HG03571 (cell line): ENCODE data around the gene CACNA1C.

Source experiments
- ATAC-seq: cut with Tn5 transposase; IDR thresholded peaks from one replicate; pipeline ENCODE4 v1.9.1; 2021; ENCODE audit not compliant: unreplicated experiment

Gene CACNA1C

DNA sequence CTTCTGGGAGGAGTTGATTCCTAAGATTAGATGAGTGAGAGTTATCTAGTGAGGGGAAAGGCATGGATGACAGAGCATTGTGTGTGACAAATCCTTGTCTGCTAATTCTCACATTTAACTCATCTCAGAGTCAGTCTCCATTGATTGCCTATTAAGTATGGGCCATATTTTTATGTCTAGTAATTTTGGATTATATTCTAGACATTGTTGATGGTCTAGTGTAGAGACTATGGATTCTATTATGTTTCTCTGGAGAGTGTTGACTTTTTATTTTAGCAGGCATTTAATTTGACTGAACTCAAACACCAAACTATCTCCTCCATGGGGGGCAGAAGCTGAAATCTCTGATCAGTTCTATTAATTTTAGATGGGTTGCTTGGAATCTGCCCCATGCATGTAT lies 114.4 kb downstream of the CACNA1C start:
- ATAC-seq: no peak

DNA sequence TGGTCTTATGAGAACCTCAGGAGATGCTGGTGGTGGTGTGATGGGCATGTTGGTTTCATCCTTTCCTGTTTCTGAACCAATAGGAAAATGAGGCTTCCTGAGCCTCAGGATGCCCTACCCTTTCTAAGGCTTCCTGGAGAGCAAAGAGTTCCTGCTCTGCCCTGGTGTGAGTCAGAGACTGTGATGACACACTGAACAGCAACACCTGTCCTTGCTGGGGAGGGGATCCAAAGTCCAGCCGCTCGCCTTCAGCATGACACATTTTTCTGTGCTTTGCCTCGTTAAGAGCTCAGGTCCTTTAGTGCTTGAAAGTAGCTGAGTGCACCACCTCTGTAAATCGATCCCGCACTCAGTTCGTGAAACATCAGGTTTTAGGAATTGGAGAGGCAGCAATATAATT lies 116.0 kb downstream of the CACNA1C start:
- ATAC-seq: no peak

DNA sequence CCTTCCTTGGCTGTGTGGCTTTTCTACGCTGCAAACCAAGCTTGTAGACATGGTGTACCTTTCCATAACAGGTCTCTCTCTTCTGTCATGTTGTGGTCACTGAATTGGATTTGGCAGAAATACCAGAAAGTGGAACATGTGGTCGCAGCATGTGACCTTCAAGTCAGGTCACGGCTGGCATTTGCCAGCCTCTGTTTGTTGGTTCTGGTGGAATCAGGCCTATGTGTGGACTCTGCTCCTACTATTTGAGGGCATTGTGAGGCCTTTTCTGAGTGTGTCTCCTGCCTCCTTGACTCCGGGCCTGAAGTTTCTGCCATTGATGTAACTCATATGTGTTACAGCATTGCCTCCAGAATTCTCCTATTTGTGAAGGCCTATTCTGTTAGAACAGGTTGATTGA lies 116.7 kb downstream of the CACNA1C start:
- ATAC-seq: no peak

DNA sequence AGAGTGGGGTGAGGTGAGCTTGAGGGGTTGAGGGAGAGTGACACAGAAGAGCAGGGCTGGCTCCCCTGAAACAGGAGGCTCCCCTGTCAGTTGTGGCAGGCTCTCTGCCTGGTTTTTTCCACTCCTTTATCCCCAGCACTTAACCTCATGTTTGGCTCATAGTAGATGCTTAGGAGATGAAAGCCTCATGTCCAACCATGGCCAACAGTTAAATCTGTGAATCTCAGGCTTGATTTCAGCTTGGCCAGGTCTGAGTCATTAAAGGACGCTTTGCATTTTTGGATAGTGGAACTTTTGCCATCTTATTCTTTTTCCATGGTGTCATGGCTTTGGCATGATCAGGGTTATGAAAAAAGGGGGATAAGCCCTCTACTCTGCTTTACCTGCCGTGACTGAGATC lies 117.2 kb downstream of the CACNA1C start:
- ATAC-seq: no peak

DNA sequence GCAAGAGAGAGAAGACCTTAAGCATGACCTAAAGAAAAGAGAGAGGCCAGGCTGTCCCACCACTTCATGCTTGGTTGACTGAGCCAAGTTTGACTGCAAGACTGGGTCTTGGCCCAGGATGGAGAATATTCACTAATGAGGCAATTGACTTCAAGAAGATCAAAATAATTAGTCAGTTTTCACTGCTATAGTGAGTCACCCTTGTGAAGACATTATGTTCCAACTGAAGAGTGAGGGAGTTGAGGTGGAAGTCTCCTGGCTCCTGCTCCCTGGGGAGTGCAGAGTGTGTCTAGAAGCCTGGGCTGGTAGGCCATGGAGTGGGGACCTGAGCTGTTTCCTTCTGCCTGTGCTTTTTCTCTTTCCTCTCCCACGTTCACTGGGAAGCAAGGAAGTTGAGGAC lies 117.6 kb downstream of the CACNA1C start:
- no peak for ATAC-seq

DNA sequence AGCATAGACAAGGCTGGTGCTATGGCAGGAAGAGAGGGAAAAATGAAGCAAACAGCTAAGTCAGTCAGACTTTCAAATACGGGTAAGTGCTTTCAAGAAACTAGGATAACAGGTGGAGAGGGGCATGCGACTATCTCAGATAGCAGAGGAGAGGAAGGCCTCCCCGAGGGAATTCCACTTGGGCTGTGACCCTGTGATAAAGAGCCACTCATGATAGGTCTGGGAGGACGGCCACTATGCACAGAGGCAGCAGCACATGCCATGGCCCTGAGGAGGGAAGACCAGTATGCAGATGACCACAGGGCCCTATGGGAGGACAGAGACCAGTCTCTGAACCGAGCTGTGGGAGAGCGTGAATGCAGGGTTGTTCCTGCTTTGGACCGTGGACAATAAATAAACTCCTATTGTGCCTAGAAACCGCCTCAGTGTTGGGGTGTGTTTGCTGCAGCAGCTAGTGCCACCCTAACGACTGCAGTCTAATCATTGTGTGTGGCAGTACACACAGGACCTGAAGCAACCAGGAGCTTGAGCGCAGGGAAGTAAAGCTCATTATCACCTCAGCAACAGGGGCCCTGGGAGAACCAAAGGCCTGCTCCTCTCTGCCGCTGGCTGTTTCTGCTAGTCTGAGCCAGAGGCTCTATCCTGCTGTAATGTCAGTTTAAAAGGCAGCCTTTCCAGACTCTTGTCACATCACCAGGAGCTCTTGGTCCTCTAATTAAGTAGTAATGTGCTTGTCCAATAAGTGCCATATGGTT lies 119.1 kb downstream of the CACNA1C start:
- ATAC-seq: no peak

DNA sequence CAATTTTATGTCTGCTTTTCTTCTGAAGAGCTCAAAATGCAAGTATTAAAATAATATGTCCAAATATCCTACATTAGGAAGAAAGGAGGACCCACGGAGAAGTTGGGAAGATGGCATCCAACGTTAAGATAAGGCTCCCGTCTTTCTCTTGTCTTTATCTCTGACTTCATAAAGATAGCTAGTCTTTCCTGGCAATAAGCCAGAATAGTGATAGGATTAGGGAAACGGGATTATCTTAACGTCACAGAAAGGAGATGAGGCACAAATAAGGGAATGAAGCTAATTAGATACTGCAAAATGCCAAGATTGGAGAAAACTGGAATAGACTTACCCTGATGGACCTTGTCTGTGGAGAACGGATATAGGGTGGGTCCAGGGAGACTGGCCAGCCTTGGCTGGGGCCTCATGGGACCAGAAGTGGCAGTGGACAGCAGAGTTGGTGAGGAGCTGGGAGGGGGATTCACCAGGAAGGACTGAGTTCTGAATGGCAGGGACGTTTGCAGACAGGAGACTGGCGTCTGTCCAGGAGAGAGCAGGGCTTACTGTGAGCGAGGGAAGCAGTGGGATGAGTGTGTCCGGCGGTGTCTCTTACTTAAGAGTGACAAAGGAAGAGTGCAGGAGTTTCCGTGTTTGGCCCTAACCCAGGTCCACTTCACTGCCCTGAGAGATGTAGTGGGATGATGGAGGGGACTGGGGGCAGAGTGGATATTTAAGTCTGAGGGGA lies 119.9 kb downstream of the CACNA1C start:
- no peak for ATAC-seq

DNA sequence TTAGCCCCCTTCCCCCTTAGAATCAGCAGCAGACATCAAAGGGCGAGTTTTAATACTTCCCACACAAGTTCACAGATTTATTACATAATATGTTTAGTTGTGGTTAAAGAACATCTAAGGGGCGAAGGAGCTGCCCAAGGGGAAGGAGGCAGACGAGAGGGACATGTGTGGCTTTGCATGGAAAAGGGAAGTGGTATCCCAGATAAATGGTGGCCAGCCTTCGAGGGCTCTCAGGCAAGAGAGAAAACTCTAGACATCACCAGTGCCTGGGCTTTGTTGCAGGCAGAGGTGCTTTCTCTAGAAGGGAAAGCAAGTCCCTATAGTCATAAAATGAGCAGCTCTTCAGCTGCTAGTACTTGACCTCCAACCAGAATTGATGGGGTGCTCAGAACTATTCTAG lies 121.2 kb downstream of the CACNA1C start:
- ATAC-seq: no peak

DNA sequence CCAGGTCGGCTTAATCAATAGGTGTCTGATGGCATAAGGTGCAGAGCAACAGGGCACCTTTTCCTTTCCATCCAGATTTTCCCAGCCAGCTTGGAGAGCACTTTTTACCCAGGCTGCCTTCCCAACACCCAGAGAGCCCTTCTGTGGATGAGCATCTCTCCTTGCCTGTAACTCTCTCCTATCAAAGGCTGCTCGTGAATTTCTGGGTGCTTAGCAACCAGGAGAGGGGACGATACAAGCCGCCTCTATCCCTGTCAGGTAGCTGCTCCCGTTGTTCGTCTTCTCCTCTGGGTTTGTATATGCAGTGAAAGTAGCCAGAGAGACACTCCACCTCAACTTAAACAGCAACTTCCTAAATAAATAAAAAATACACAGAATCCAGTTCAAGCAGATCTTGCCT lies 124.2 kb downstream of the CACNA1C start:
- no peak for ATAC-seq

DNA sequence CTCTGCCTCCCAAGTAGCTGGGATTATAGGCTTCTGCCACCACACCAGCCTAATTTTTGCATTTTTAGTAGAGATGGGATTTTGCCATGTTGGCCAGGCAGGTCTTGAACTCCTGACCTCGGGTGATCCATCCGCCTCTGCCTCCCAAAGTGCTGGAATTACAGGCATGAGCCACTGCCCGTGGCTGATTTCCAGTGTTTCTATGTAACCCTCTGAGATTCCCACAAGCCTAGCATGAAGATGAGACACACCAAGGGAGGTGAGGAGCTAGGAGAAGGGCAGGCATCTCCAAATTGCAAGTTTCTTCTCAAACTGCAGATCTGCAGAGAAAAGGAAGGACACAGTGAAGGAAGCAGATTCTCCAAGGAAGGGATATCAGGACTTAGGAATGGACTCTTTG lies 125.0 kb downstream of the CACNA1C start:
- no peak for ATAC-seq

DNA sequence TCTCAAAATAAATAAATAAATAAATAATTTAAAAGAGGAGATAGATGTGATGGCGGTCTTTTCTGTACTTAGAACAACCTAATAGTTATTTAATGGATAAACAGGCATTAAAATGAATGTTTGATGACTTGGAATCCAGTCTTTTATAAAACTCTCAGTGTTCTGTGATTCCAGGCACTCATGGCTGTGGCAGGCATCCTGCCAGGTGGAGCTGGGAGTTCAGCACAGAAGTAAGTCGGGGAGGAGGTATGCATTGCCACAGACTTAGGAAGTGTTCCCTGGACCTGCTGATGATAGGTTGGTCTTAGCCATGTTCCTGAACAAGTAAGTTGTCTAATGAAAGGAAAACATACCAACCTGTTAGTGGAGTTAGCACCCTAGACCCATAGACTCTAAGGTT lies 126.3 kb downstream of the CACNA1C start:
- ATAC-seq: no peak

DNA sequence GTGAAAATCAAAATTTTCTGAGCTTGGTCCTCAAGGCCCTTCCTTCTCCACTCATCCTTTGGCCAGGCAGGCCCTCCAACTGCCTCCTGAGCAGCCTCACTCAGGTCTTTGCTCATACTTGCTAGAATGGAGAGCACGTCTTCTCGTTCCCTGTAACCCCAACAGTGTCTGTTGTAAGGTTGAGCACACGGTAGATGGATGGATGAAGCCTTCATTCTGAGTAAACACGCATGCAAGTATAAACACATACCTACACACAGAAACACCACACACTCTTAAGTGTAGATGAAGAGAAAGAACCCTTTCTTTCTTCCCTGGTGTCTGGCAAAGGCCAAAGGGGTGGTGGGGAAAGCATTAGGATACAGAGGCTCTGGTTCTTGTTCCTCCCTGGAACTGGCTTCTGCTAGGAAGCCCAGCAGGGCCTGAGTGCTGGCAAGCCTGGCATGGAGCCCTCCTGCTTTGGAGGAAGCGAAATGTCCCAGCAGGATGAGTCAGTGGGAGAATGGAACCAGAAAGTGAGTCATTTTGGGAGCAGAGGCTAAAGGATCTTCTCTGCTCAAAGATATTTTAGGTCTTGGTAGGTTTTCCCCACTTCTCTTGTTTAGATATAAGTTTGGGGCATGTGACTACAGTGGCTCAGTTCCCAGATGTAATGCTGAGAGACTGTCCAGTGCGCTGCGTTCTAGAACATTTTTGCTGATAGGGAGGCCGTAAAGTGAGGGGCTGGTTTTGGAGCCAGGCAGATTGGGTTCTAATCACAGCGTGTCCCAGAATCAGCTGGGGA lies 127.4 kb downstream of the CACNA1C start:
- no peak for ATAC-seq

DNA sequence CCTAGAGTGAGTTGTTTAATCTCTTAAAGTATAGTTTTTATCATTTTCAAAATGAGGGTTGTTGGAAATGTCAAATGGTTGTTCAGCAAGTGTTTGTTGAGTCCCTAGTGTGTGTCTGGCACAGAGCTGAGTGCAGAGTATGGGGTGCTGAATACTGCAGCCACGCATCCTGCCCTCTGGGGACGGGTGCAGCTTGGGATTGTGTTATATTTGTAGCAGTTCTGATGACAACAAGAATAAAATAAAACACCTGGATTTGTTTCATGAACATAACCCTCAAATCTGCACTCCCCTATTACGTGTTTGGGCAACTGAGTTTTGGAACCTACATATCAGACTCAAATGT lies 127.9 kb downstream of the CACNA1C start:
- ATAC-seq: no peak

DNA sequence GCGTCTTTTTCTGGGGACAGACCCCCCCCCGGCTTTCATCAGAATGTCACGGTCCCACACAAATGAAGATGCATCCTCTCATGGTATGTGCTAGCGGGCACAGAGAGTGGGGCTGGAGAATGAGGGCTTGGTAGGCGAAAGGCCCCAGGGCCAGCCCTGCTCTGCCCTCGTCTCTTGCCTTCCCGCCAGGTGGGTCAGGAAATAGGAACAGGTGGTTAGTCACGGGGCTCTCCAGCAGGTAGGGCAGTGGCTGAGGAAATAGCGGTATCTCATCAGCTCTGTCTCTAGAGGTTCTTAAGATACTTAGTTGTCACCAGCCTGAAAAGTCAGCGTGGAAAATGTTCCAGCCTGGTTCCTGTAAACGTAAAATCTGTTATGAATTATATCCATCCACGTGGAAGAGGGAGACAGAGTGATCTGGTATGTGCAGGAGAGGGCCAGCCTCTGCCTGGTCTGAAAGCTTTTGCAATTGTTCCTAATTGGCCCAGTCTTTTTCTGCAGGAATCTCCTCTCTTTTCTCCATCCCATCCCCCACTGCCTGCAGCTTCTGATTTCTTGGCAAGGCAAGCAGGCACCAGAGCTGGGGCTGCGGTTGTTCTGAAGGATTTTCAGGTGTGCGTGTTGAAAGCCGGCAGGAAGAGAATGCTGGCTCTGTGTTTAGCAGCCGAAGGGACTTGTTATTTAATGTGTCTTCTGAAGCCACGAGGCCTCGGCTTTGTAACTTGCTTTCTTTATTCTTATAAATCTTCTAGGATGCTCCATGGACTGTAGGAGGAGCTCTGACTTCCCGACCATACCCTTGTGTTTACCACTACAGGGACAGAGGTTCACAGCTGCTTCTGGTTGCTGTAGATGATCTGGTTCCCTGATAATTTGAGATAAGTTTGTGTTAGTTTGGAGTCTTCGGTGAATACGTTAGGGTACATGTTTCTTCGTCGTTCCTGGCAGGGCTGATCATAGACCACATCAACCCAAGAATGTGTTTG lies 131.1 kb downstream of the CACNA1C start:
- ATAC-seq: no peak

DNA sequence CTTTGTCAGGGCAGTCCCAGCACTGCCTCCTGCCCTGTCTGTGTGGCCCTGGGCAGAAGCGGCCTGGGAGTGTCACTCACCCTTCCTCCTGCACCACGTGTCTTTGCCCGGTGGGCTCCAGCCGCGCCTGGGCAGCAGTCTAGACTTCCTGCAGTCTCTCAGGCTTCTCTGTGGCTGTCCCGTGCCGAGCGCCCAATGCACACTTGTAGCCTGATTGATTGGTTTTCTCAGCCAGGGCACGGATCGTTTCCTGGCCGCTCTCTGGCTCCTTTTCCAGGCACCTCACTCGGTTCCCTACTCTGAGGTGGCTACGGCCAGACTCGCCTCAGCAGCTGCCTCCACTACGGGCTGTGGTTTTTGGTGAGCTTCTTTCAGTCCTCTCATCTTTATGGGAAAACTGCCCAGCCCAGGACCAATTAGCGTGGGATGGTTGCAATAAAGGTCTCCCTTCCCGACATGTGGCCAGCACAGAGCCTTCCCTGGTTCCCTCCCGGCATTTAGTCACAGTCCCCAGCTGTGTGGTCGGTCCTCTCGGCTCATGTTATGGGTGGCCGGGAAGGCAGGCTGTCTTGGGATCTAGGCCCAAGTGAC lies 133.1 kb downstream of the CACNA1C start:
- ATAC-seq: no peak

DNA sequence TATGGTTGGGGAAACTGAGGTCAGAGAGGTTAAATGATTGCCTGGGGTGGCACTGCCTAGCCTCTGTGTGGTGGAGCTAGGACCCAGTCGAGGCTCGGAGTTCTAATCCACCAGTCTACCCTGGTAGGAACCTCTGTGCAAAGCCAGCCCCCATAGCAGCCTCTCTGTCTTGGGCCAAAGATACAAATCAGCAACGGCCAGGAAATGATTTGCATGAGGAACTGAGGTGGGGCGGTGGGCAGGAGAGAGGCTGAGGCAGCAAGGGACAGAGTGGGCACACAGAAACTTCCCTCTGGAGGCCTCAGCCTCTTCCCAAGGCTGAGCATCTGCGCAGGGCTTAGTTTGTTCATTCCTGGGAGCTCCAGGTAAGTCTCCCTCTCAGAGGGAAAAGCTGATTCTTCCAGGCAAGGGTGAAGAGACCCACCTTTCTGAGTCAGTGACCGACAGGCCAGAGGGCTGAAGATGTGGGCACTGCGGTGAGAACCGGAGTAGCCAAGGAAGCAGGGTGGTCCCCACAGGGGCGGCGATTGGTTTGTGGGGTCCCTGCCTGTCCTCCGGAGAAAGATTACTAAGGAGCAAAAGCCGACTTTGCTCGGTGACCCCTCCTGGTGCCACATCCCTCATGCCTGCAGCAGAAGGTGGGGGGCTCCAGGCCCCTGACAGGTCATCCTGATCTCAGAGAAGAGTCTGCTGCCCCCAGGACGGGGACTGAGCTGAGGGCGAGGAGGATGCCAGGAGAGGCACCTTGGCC lies 134.6 kb downstream of the CACNA1C start:
- no peak for ATAC-seq

DNA sequence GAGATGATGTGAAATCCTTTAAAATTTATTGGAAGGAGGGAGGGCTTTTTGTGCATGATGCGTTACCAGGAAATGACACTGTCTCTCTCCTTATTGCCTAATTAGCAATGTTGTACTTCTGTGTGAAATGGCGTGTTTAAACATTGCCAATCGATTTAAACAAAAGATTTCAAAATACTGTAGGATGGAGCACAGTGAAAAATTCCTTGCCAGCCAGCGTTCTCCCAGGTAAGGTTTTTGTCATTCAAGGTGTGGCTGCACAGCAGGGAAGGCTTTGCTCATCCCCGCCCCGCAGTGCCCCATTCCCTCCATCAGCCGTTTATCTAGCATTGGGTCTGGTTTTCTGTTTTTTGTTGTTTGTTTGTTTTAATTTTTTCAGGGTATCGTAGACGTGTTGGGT lies 137.3 kb downstream of the CACNA1C start:
- no peak for ATAC-seq

DNA sequence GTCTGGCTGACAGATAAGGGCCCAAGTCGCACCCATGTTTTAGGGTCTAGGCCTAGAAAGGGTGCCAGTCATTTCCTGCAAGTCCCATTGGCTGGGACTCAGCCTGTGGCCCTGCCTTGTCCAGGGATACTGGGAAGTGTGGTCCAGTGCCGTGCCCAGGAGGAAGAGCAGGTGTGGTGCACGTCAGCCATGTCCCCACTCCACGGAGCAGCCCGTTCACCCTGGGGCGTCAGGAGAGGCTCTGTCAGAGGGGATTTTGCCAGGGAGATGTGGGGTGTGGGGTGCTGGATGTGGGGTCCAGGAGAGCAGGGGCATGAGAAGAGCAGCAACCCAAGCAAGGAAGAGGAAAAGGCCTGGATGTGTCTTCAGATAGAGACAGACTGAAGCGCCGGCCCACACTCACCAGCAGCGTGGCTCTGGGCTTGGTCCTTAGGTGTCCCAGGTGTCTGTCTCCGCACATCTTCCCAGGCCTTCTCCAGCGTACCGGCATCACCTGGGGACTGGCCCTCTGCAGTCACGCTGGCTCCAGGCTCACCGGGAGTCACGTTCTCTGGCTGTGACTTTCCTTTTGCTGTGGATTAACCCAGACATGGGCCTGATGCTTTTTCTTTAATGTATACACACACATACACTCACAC lies 138.2 kb downstream of the CACNA1C start:
- ATAC-seq: no peak

DNA sequence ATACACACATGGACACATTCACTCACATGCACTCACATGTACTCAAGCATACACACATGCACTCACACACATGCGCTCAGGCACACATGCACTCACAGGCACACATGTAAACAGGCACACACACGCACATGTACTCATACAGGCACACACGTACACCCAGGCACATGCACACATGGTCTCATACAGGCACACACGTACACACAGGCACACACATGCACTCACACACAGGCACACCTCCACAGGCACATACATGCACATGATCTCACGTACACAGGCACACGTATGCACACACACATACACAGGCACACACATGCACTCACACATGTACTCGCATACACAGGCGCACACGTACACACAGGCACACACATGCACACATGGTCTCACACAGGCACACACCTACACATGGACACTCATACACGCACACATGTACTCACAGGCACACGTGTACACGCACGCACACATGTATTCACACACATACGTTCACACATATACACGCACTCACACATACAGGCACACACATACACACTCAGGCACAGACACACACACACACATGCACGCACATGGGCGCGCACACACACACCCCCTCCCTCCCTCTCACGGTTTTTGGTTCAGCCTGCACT lies 138.9 kb downstream of the CACNA1C start:
- no peak for ATAC-seq
